ENCODE results near the gene RNPS1.
A peak's percentile ranks its signal among the peaks of the same experiment; 100 is the strongest.
"Not testable (repeated sequence)": the region's sequence is repeated elsewhere in the genome, so short reads cannot be mapped to it uniquely, and the experiment has no call there.

The RNPS1 gene

DNA sequence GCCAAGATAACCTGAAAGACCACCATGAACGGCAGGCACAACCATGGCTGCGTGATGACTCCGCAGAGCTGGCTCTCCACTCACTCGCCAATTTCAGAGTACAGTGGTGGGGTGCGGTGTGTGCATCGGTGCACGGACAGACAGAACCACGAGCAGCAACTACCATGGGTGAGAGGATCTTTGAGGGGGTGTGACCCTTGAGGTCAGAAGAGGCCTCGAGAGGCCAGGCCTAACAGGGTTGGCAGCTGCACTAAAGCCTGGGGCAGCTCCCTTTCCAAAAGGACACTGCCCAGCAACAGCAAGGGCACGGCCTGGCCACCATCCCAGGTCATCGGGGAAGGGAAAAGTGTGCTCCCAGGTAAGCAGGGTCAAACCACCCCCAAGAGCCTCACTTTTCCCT, 14.6 kb downstream of the RNPS1 start:
- no peak for DNase-seq

DNA sequence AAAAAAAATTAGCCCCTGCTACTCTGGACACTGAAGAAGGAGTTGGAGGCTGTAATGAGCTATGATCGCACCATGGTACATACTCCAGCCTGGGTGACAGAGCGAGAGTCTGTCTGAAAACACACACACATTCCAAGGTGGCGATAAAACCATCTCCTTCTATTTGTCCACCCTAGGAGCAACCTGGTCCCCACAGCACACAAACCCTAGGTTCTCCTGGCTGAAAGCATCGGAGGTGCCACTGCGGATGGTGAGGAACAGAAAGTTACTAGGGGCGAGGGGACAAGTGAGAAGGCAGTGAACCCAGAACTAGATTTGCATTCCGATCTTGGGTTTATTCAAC, 15.1 kb downstream of the RNPS1 start:
- no peak for DNase-seq

DNA sequence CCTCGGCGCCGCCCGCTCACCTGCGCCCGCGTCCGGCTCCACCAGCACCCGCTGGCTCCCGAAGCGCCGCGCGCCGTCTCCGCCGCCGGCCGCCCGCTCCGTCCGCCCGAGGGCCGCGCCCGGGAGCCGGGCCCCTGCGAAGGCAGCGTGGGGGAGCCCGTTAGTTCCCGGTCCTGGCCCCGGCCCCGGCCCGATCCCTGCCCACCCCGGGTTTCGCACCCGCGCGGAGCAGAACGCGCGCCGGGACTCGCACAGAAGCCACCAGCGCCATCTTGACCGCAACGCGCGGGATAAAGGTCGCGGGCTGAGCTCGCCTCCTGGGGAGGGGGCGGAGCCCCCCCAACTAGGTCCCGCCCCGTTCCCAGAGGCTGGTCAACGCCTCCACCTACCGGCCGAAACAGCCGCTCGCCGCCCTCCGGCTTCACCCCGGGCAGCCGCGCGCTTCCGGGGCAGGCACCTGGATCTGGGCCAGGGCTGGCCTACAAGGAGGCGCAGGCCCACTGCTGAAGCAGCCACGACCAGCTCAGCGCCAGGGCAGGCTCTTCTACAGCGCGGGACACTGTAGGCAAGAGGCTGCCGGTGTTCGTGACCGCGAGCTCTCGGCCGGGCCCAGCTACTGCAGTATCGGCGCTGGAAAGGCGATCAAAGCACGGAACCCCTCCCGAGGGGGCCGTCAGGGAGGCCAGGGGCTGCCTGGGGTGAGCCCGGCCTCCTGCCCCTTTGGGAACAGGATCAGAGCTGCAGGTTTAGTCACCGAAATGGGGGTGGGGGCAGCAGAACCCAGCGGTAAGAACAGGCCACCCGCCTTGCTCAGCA, 16.4 kb downstream of the RNPS1 start, which contains the start of gene ECI1:
Gene ECI1 (minus strand): TSS at position 292 of the 816 bp plus-strand sequence. CDS start 21 bp downstream, at position 271.
- DNase-seq, result peak; percentile 86 to 90

DNA sequence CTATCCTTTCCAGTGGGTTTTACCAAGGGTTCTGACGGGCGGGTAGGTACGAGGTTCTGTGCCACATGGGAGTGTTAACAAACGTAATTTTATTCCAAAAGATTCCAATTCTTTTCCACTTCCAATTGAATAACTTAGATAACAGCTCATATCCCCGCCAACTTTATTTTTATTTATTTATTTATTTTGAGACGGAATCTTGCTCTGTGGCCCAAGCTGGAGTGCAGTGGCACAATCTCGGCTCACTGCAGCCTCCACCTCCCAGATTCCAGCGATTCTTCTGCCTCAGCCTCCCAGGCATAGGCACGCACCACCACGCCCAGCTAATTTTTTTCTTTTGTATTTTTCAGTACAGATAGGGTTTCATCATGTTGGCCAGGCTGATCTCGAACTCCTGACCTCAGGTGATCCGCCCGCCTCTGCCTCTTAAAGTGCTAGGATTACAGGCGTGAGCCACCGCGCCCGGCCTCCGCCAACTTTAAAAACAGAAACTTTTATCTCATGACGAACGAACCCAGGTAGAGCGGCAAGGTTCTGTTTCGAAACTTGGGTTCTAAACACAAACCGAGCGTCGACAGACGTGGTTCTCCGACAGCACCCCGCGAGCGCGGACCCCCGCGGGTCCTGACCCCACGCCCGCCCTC, 17.2 kb downstream of the RNPS1 start:
- DNase-seq, result no peak

DNA sequence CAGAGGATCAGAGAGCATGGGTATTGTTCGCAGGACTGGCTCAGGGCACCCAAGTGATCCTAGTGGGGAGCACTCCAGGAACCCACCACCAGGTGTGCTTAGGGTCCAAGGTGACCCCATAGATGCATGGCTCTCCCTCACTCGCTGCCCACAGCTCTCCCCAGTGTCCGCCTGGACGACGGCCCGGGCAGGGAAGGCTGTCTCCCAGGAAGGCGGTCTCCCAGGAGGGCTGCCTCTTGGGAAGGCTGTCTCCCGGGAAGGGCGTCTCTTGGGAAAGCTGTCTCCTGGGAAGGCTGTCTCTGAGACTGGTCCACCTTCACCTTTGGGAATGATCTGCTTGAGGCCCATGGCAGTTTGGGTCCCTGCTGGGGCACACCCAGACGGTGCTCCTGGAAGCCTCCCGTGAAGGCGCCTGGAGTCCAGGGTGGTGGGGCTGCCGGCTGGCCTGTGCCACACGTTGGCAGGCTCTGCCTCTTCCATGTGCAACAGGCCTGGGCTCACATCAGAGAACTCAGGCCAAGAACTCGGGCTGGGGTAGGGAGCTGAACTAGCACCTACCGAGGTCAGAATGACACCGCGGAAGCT, 21.5 kb downstream of the RNPS1 start:
- no peak for DNase-seq

DNA sequence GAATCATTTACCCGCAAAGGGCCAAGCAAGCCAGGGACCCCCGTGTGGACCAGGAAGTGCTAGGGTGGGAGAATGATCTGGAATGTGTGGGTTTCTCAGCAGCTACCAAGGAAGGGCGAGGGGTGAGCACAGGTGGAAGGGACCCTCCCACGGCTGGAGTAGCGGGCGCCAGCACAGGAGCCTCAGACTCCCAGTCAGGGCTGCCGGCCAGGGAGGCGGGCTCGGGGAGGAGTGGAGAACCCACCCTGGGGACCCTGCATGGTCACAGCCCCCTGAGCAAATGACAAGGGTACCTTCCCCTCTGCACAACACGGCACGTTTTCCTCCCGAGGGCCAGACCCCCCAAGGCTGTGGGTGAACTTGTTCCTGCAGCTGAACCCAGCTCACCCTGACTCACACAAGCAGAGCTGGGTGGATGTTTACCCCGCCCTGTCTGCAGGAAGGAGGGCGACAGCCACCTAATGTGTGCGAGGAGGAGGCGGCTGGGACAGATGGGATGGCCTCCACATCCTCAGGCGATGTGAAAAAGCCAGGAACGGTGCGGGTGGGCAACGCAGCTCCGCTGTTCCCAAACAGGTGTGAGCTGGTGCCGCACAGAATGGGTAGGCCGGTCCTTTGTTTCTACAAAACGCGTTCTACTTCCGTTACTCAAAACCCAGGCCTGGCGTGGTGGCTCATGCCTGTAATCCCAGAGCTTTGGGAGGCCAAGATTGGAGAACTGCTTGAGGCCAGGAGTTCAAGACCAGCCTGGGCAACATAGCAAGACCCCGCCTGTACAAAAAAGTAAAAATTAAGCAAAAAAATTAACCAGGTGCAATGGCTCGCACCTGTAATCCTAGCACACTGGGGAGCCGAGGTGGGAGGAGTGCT, 22.8 kb downstream of the RNPS1 start:
- DNase-seq, result no peak

DNA sequence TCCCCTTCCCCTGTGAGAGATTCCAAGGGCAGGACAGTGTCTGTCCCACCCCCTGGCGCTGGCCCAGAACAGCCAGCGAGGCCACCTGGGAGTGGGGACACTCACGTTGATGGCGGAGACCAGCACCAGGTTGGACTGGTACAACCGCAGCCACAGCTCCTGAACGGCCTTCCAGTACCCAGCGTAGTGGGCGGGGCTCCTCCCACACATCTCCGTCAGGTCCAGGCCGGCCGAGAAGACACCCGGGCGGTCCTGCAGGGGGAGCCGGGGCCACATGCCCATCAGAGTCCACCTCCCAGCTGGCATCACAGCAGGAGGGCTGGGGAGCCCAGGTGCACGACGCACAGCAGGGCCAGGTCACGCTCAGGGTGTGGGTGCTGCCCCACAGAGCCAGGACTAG, 23.6 kb downstream of the RNPS1 start:
- no peak for DNase-seq

DNA sequence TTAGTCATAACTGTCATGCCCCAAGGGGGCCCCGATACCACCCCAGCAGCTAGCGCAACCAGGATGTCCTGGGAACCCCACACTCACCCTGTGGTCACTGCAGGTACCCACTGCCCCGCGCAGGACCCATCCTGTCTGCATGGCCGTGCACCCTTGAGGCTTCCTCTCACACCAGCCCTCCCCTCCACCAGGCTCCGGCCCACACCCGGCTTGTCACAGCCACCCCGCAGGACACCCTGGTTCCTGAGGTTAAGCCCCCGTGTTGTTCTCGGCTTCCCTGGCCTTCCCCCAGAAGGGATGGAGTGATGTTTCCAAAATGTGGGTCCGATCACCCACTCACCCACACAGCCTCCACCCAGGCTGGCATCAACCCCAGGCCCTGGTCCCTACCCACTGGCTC, 24.1 kb downstream of the RNPS1 start:
- DNase-seq, result no peak

DNA sequence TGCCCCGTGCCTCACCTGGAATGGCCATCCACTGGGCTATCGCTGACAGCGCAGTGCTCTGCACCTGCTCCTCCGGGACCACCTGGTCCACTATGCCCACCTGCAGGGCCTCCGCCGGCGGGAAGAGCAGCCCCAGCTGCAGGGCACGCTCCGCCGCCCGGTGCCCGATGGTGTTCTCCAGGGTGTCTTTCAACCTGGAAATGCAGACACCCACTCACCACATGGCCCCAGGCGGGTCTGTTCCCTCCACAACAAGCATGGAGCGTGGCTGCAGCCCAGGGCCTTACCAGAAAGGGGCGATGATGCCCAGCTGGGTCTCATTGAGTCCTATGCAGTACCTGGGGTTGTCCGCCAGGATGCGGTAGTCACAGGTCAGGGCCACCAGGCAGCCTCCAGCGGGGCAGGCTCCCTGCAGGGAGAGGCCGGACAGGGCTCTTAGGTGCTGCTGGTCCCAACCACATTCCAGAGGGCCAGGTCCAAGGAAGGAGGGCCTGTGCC, 24.8 kb downstream of the RNPS1 start:
- no peak for DNase-seq

DNA sequence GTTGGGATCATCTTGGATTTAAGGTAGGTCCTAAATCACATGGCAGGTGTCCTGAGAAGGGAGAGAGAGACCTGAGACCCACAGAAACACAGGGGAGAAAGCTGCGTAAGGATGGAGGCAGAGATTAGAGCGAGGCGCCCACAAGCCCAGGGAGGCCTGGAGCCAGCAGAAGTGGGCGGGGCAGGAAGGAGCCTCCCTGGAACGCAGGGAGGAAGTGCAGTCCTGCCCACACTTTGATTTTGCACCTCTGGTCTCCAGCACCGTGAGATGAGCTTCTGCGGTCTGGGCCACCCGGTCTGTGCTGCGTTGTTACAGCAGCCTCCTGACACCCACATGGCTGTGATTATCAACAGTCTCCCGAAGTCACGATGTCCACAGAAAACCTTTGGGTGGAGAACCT, 25.3 kb downstream of the RNPS1 start:
- no peak for DNase-seq

DNA sequence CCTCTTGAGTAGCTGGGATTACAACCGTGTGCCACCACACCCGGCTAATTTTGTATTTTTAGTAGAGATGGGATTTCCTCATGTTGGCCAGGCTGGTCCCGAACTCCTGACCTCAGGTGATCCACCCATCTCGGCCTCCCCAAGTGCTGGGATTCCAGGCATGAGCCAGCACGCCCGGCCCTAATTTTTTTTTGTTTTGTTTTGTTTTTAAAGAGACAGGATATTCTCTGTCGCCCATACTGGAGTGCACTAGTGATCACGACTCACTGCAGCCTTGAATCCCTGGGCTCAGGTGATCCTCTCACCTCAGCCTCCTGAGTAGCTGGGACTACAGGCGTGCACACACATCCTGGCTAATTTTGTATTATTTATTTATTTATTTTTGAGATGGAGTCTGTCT, 27.6 kb downstream of the RNPS1 start:
- not testable (repeated sequence) for DNase-seq

DNA sequence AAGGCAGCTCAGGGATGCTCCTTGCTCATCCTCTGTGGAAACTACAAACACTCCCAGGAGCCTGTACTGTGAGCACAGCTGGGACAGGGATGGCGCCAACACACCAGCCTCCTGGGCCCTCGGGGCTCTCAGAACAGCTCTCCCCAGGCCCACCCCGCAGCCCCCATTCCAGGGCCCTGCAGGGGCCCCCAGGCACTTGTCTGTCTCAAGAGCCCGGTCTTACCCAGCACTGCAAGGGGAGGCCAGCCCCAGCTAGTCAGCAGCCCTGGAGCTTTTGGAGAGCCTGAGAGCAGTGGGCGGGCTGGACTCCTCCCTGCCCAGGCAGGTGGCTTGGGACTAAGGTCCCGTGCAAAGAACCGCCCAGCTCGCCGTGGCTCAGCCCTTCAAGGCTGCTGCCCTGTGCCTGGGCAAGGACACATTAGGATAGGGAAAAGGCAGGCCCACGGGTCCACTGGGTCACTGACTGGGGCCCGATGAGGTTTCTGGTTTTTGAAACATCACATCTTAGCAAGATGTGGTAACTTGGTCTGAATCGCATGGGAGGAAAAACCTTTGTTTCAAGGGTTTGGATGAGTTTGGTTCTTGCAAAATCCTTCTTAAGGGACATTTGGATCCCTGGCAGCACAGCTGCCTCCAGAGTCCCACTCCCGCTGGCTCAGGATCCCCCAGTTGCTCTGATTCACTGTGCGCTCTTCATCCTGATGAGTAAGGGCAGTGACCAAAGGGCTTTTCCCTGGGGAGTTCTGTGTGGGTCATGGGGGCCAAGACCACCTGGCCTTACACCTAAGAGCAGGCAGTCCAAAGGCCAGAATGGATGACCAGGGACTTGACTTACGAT, 28.9 kb downstream of the RNPS1 start:
- no peak for DNase-seq

DNA sequence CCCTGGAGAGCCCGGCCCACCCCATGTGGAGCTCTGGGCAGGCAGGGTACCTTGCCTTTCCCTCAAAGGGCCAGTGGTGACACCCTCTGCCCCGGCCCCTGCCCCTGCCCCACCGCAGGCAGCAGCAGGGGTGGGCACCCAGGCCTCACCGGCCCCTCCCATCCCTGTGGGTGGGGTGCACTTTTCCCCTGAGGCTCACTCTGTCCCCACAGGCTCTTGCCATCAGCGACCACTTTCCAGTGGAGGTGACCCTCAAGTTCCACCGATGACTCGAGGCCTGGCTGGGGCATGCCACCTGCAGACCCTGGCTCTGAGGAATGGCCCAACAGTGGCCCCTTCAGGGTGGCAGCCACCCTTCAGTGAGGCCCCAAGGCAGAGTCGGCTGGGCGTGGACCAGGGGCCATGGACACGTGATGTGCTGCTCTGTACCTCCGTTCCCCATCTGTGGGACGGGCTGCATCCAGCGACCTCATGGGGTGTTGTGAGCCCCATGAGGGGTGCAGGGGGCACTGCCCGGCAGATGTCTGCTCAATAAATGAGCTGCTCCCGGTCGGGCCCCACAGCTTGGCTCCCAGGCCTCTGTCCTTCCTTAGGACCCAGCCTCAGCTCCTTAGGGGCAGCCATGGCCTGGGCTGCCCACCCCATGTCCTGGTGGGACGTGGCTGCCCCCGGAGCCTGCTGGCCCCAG, 29.6 kb downstream of the RNPS1 start:
- no peak for DNase-seq

DNA sequence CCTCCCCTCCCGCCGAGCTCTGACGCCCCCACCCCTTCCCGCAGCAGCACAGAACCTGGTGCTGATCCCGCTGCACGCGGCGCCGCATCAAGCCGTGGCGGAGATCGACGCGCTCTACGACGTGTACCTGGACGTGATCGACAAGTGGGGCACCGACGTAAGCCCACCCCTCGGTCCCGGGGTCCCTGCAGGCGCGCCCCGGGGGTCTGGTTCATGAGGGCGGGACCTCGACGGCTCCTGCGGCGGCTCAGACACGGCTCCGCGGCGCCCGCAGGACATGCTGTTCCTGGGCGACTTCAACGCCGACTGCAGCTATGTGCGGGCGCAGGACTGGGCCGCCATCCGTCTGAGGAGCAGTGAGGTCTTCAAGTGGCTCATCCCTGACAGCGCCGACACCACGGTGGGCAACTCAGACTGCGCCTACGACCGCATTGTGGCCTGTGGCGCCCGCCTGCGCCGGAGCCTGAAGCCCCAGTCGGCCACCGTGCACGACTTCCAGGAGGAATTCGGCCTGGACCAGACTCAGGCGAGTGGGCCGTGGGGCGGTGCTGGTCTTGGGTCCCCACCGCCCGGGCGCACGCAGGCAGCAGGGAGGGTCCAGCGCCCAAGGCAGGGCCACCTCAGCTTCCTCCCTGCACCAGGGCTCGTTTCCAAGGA, 30.3 kb downstream of the RNPS1 start:
- no peak for DNase-seq

DNA sequence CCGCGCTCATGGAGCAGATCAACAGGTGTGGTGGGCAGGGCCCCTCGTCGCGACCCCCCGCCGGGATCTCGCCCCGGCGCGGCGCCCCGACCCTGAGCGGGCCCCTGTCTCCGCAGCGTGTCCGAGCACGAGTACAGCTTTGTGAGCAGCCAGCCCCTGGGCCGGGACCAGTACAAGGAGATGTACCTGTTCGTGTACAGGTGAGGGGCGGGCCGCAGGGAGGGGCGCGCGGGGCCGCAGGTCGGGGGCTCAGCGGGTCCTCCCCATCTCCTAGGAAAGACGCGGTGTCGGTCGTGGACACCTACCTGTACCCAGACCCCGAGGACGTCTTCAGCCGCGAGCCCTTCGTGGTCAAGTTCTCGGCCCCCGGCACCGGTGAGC, 30.8 kb downstream of the RNPS1 start:
- no peak for DNase-seq

DNA sequence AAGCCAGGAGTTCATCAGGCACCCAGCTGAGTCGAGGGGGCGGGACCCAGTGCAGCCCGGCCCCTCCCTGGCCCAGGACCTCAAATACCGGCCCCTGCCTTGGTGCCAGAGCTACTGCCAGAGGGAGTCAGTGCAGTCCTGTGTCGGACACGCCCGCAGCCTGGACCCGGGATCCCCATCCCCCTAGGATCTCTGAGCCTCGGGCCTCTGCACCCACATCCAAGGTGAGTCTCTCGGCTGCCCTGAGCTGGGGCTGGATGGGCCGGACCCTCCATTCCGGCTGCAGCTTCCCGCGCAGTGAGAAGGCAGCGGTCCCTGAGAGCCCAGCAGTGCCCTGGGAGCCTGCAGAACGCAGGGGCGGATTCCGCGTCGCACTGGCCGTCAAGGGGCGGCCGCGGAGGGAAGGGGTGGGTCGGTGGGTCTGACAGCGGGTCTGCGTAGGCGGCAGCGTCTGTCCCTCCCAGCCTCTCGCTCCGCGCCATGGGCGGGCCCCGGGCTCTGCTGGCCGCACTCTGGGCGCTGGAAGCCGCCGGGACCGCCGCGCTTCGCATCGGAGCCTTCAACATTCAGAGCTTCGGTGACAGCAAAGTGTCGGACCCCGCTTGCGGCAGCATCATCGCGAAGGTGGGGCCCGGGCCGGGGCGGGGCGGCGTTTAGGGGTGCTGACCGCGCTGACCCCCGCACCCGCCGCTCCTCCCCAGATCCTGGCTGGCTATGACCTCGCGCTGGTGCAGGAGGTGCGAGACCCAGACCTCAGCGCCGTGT, 31.4 kb downstream of the RNPS1 start, which contains the start of gene DNASE1L2:
Gene DNASE1L2 (plus strand): TSS at position 108 of the 765 bp plus-strand sequence. CDS start 373 bp downstream, at position 481.
- DNase-seq, result no peak

DNA sequence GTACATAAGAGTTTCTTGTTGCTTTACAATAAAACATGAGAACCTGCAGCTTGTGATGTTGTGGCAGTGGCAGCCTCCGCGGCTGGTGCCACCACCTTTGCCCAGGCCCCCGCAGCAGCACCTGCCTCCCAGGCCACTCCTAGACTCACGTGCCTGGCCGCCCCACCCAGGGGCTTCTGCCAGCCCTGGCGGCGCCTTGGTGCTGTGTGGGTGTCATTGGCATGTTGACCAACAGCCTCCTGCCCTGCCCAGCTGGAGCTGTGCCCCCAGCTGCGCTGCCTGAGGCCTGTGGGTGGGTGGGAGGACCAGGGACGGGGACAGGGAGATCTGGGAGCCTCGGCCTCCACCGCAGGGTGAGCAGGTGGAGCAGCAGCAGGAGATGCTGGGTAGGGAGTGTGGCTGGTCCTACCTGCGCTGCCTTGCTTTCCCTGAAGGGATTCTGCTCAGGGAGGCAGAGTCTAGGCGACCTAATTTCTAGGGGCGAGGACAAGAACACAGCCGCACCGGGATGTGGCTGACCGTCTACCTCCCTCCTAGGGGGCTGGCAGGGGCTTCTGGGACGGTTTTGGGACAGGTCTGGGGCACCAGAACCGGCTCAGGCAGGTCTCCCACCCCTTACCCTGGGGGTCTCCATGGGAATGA, 32.1 kb downstream of the RNPS1 start:
- no peak for DNase-seq

DNA sequence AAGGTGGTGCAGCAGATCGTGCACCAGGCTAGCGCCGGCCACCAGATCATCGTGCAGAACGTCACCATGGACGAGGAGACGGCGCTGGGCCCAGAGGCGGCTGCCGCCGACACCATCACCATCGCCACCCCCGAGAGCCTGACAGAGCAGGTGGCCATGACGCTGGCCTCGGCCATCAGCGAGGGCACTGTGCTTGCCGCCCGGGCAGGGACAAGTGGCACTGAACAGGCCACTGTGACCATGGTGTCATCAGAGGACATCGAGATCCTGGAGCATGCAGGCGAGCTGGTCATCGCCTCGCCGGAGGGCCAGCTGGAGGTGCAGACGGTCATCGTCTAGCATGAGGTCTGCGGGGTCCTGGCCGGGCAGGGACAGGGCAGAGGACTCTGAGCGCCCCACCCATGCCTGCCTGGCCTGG, 32.7 kb downstream of the RNPS1 start:
- no peak for DNase-seq

DNA sequence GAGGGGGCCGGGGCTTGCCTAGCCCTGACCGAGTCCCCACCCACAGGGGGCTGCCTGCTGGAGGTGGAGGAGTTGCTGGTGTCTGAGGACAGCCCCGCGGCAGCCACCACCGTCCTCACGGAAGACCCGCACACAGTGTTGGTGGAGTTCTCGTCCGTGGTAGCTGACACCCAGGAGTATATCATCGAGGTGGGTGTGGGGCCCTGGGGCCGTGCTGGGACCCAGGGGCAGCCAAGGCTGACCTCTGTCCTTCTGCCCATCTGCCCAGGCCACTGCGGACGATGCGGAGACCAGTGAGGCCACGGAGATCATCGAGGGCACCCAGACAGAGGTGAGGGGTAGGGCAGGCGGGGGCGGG, 33.1 kb downstream of the RNPS1 start:
- DNase-seq, result no peak

Measured in NCI-H2081 (cell line).